NK-92 treated with Interleukin-12 subunit alpha and Interleukin-12 subunit beta, amount 100 ng/mL, for 24 hours (cell line): ENCODE results near the gene SLC22A24.
"Not testable (repeated sequence)": the region's sequence is repeated elsewhere in the genome, so short reads cannot be mapped to it uniquely, and the experiment has no call there.

Source experiments
- DNase-seq: peaks from one replicate; lab custom pipeline; 2025; lab: John Stamatoyannopoulos, UW

Gene SLC22A24

GRCh38 chr11:63144121-63144520, at the start of gene SLC22A24:
Gene SLC22A24, minus strand, starts transcription at chr11:63144221. Its CDS starts 442 bp downstream, at chr11:63143779.
- DNase-seq = no peak

GRCh38 chr11:63180536-63180935, 36.5 kb upstream of the SLC22A24 start:
- no peak for DNase-seq

- no peak for DNase-seq
Observed at GRCh38 chr11:63179432-63180041, 35.5 kb upstream of the SLC22A24 start.

- DNase-seq = no peak
Observed at GRCh38 chr11:63177872-63178271, 33.9 kb upstream of the SLC22A24 start.

GRCh38 chr11:63165706-63166310, 21.8 kb upstream of the SLC22A24 start:
- no peak for DNase-seq

- no peak for DNase-seq
Observed at GRCh38 chr11:63155794-63156193, 11.8 kb upstream of the SLC22A24 start.

- no peak for DNase-seq
Observed at GRCh38 chr11:63146581-63146980, 2.6 kb upstream of the SLC22A24 start.

GRCh38 chr11:63142459-63142858, 1.6 kb downstream of the SLC22A24 start:
- no peak for DNase-seq

- DNase-seq = no peak
Observed at GRCh38 chr11:63132985-63133775, 10.8 kb downstream of the SLC22A24 start.

GRCh38 chr11:63099555-63099954, 44.5 kb downstream of the SLC22A24 start:
- DNase-seq = no peak

- no peak for DNase-seq
Observed at GRCh38 chr11:63080682-63081081, 63.3 kb downstream of the SLC22A24 start.

- not testable (repeated sequence) for DNase-seq
Observed at GRCh38 chr11:63046203-63046602, 97.8 kb downstream of the SLC22A24 start.

- DNase-seq = no peak
Observed at GRCh38 chr11:63042596-63042995, 101.4 kb downstream of the SLC22A24 start.

GRCh38 chr11:63032457-63032856, 111.6 kb downstream of the SLC22A24 start:
- DNase-seq = no peak
